HT1080 (cell line): ENCODE results near the gene PHRF1. TPM values are rescaled to one million over a fixed set of nuclear protein-coding genes. Genes with fewer than 3 reads are reported as not detected.
A peak's percentile ranks its signal among the peaks of the same experiment; 100 is the strongest.

Experiments used
- DNase-seq: peaks from one replicate; pipeline ENCODE4 v3.0.0-alpha.2; 2015; ENCODE audit warnings: low read depth
- total RNA-seq: library from RNA; depleted of rRNA; stranded (reverse); fragments of >200 nt; shearing (Covaris generic); gene quantifications from 2 replicates; pipeline ENCODE4 v1.2.3, GENCODE V29; 2014

The PHRF1 gene
- total RNA-seq, 1 experiment from 2014 or later: 40.5 TPM

- DNase-seq: no peak
Observed at GRCh38 chr11:537622-538430, 38.4 kb upstream of the PHRF1 start.

- no peak for DNase-seq
Observed at GRCh38 chr11:538431-539051, 37.7 kb upstream of the PHRF1 start.

GRCh38 chr11:539971-540481 lies 36.2 kb upstream of the PHRF1 start:
- no peak for DNase-seq

- DNase-seq: no peak
Observed at GRCh38 chr11:540583-541432, 35.5 kb upstream of the PHRF1 start.

- no peak for DNase-seq
Observed at GRCh38 chr11:541433-541885, 34.8 kb upstream of the PHRF1 start.

GRCh38 chr11:544817-545166 lies 31.5 kb upstream of the PHRF1 start:
- DNase-seq: no peak

- DNase-seq: no peak
Observed at GRCh38 chr11:545171-545570, 31.1 kb upstream of the PHRF1 start.

- no peak for DNase-seq
Observed at GRCh38 chr11:548700-549603, 27.3 kb upstream of the PHRF1 start.

- DNase-seq: no peak
Observed at GRCh38 chr11:550021-550745, 26.1 kb upstream of the PHRF1 start.

GRCh38 chr11:550746-551085 lies 25.6 kb upstream of the PHRF1 start:
- DNase-seq: no peak

GRCh38 chr11:551131-551530 lies 25.1 kb upstream of the PHRF1 start:
- no peak for DNase-seq

- no peak for DNase-seq
Observed at GRCh38 chr11:551596-551995, 24.7 kb upstream of the PHRF1 start.

GRCh38 chr11:553083-553987 lies 22.9 kb upstream of the PHRF1 start:
- DNase-seq: no peak

- DNase-seq: no peak
Observed at GRCh38 chr11:553988-554340, 22.3 kb upstream of the PHRF1 start.

- peak; percentile 31 for DNase-seq
Observed at GRCh38 chr11:554428-555226, 21.6 kb upstream of the PHRF1 start.

- DNase-seq: no peak
Observed at GRCh38 chr11:555227-555779, 21.0 kb upstream of the PHRF1 start.

GRCh38 chr11:555780-556661 lies 20.2 kb upstream of the PHRF1 start:
- DNase-seq: no peak
